Sciatic nerve (tissue), 2 donors: ENCODE data around the gene KRTAP5-1. TPM values are rescaled to one million over a fixed set of nuclear protein-coding genes. Genes with fewer than 3 reads are reported as not detected.
"Not testable (repeated sequence)": the region's sequence is repeated elsewhere in the genome, so short reads cannot be mapped to it uniquely, and the experiment has no call there.

Experiments
- ATAC-seq: fragments of 200-7000 bp; cut with Tn5 transposase; one replicate; pipeline ENCODE4 v1.9.1; 2020; ENCODE audit warnings: mild to moderate bottlenecking, moderate library complexity
- DNase-seq: peaks from one replicate; pipeline ENCODE4 v3.0.0-alpha.2; 2020; ENCODE audit warnings: low spot score
- intact Hi-C: fragments of 100-400 bp; cut with DNase I; formaldehyde crosslinking; loops from one replicate; pipeline ENCODE4 v1.14.2; 2022
- total RNA-seq: library from RNA; stranded (reverse); fragmentation: NEBNext Ultra II Directional; extraction: Animal tissue kit (Norgen Biotek cat#: 25700); gene quantifications from one replicate; pipeline ENCODE4 v1.2.1, GENCODE V29; 2021
- donor health status: DM: no; HTN: no; CAD: no.
- donor health status: DM: no; HTN: no; CAD: no.

KRTAP5-1 gene
- total RNA-seq, 1 donor from 2014 or later: not detected

DNA sequence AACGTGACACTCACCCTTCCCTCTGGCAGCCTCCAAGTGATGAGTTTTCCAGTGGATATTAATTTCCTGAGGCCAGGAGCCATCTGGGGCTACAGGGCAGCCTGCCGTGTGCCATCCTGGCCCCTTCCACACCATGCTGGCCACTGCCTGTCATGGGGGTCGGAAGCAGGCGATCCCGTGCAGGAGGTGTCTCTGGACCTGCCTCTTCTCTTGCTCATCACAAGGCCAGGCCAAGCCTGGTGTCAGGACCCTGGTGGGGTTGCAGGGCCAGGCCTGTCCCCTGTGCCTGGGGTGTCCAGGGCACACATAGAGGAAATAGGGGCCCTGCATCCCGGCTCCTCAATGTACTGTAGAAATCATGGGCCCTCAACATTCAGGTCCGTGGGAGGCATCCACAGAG lies 19.6 kb upstream of the KRTAP5-1 start:
- DNase-seq (no peak), ATAC-seq (no peak)
- intact Hi-C loops: no loop called here

DNA sequence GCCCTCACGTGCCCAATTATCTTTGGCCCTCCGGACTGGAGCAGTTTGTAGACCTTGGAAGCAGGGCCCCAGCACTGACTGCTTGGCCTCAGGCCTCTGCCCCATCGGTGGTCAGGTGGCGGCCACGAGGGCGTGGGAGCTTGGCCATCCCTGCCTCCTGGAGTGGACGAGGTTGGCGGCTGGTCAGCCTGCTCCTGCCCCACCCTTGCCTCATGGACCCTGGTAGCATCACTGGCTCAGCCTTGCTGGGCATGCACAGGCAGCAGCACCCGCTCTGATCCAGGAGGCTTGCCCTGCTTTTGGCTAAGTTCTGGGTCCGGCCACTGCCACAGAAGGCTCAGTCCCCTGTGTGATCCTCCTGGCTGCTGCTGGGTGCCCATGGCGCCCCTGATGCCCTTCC lies 19.1 kb upstream of the KRTAP5-1 start:
- intact Hi-C loops: no loop called here
- DNase-seq: no peak
- ATAC-seq: no peak

DNA sequence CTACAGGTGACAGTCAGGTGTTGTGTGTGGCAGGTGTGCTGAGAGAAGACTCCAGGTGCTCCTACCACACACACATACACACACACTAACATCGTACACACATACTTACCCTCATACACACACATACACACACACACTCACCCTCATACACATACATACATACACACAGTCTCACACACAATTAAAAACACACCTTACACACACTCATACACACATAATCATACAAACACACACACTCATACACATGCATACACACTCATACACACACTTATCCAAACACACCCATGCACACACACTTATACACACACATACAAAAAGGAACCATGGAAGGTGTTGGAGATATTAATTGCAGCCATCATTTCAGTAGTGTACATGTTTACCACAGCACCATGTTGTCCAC lies 18.5 kb upstream of the KRTAP5-1 start:
- DNase-seq (no peak), ATAC-seq (no peak)
- intact Hi-C loops: no loop called here

DNA sequence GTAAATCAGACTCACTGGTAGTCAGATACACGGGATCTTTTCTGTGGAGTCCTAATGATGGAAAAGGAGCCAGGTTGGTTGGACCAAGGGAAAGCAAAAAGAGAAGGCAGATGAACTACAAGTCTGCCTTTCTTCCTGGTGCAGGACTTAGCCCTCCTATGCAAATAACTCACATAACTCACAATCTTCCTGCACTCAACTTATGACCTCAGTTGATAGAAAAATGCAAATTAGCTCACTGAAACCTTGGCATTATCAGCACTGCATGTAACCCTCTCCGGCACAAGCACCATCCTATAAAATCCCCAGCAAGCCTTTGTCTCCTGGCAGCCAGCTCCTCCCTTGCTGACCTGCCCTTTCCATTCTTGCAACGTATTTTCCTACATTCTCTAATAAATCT lies 16.6 kb upstream of the KRTAP5-1 start:
- DNase-seq, intact Hi-C loops, ATAC-seq: not testable (repeated sequence)

DNA sequence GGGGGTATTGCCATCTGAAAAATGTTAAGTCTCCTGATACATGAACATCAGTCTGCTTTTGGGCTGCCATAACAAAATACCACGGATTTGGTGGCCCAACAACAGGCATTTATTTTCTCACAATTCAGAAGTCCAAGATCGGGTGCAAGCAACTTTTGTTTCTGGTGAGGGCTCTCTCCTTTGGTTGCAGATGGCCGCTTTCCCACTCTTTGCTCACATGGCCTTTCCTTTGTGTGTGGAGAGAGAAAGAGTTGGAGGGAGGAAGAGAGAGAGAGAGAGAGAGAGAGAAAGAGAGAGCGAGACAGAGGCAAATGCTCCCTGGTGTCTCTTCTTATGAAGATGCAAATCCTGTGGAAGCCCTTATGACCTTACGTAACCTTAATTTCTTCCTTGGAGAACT lies 15.5 kb upstream of the KRTAP5-1 start:
- no peak for ATAC-seq
- no peak for DNase-seq
- intact Hi-C loops: no loop called here

DNA sequence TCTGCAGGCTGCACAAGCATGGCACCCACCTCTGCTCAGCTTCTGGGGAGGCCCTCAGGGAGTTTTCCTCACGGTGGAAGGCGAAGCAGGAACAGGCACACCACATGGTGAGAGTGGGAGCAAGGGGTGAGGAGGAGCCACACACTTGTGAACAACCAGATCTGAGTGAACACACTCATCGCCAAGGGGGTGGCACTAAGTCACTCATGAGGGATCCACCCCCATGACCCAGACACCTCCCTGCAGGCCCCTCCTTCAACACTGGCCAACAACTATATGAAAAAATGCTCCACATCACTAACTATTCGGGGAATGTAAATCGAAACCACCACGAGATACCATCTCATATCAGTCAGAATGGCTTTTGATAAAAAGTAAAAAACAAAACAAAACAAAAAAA lies 13.7 kb upstream of the KRTAP5-1 start:
- intact Hi-C loops: no loop called here
- DNase-seq (no peak), ATAC-seq (no peak)

DNA sequence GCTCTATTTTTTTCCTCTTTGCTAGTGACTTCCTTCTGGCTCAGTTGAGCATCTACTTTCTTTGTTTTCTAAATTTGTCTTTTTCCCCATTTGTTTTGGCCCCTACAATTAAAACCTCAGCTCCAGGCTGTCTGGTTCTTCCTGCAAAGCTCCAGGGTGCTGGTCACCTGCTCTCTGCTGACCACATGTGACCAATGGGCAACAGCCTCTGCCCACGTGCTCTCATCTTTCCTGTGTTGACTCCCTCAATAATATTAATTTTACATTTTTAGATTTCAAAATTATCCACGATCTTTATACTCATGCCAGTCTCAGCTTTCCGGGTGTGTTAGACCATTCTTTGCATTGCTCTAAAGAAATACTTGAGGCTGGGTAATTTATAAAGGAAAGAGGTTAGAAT lies 13.3 kb upstream of the KRTAP5-1 start:
- intact Hi-C loops, ATAC-seq, DNase-seq: not testable (repeated sequence)

DNA sequence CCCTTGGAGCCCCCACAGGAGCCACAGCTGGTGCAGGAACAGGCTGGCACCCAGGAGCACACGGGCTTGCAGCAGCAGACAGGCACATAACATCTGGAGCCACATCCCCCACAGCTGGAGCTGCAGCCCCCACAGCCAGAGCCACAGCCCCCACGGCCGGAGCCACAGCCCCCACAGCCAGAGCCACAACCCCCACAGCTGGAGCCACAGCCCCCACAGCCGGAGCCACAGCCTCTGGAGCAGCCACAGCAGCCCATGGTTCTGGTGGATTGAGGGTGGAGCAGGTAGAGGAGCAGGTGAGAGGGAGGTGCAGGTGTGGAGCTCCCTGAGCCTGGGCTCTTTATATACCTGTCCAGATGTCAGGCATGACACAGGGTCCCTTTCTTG lies 12.9 kb upstream of the KRTAP5-1 start, which contains the start of gene KRTAP5-2:
Gene KRTAP5-2, minus strand, starts transcription at position 301 of the 387 bp plus-strand sequence. Its CDS starts 44 bp downstream, at position 257.
- DNase-seq (no peak), ATAC-seq (no peak)
- intact Hi-C loops: no loop called here

DNA sequence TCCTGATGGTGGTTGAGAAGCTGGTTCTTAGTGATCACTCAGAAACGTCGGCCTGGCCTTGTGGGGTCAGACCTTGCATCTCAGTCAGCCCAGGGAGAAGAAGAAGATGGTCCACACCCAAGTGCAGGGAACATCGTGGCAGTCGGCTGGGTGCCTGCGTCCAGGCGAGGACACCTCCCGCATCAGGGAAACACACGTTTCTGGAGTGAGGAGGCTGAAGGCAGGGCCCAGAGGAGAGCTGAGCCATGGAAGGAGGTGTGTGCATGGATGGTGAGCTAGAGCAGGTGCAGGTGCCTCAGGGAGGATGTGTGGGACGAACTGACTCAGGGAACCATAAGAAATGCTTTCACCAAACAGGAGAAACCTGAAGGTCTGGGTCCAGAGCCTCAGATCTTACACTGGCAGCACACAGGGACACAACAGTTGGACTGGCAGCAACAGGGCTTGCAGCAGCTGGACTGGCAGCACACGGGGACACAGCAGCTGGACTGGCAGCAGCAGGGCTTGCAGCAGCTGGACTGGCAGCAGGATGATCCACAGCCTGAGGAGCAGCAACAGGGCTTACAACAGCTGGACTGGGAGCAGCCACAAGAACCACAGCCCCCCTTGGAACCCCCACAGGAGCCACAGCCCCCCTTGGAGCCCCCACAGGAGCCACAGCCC lies 12.4 kb upstream of the KRTAP5-1 start:
- DNase-seq (no peak), ATAC-seq (no peak)
- intact Hi-C loops: no loop called here

DNA sequence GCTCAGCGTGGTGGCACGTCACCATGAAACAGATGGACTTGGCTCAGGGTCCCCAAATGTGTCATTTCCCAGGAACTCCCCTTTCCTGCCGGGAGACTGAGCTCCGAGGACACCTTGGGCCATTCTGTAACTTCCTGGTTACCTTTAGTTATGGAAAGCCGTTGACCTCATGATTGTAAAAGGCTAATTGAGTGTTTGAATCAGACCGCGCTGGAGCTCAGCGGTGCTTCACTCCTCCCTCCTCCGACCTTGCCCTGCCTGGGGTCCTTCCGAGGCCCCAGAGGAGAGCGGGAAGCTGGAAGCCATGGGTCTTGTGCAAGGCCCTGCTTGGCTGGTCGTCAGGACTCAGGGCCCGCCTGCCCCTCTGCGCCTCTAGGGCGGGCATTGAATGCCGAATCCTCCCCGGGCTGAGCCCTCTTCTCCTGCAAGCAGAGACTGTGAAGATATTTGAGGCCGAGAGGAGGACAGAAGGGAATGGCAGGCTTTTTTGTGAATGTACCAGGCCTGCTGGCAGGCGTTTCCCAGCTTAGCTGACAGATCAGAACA lies 11.6 kb upstream of the KRTAP5-1 start:
- DNase-seq, intact Hi-C loops, ATAC-seq: not testable (repeated sequence)

DNA sequence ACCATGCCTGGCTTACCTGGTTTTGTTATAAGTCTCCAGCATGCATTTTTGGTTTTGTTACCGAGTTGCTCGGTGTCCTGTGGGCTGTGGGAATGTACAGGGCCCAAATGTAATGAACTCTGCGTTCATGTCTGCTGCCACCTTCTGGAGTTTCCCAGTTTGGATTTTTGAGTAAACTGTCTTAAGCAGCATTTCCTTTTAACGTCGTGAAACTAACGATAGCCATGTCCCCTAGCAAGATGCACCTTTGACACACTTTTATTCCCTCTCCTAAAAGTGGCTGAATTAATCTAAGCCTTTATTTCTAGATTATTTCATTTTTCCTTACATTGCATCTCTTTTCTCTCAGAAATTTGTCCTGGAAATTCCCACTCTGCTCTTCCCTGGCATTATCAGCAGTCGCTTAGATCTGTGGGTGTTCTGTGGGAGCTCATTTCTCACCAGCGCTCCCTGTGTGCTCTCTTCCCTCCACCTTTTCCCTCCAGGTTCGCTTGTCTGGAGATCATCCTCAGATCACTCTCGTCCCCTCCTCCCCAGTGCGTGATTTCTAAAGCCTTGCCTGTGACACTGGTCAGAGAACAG lies 11.0 kb upstream of the KRTAP5-1 start:
- DNase-seq, intact Hi-C loops, ATAC-seq: not testable (repeated sequence)

DNA sequence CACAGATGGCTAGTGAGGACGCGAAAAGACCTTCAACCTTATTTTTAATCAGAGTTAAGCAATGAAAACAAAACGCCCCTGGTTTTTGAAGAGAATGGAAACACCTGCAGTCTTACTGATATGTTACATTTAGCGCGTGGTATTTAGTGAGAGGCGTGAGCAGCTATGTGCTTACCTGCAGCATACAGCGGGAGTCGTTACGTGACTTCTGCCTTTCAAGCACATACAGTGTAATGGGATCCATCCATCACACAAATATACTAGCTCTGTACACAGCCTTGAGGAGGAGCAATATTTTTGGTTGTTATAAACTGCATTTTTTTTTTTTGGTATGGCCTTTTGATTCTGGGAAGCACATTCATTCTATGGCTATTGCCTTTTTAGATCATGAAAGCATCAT lies 7.5 kb upstream of the KRTAP5-1 start:
- ATAC-seq (no peak), DNase-seq (no peak)
- intact Hi-C loops: no loop called here

DNA sequence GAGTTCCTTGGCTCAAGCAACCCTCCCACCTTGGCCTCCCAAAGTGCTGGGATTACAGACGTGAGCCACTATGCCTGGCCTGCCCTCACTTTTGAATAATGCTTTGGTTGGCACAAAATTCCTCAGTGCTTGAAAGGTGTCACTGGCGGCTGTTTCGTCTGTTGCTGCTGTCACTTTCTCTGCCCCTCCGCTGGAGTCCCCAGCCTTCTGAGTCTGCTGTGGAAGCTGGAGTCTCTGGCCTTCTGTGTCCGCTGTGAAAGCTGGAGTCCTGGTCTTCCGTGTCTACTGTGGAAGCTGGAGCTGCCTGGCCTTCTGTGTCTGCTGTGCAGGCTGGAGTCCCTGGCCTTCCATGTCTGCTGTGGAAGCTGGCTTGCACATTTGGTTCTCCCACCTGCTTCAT lies 4.9 kb upstream of the KRTAP5-1 start:
- intact Hi-C loops: loop anchor here (10.0 kb wide), 1 partner anchor 385 kb away; no protein-coding TSS in a partner anchor
- DNase-seq (no peak), ATAC-seq (no peak)

DNA sequence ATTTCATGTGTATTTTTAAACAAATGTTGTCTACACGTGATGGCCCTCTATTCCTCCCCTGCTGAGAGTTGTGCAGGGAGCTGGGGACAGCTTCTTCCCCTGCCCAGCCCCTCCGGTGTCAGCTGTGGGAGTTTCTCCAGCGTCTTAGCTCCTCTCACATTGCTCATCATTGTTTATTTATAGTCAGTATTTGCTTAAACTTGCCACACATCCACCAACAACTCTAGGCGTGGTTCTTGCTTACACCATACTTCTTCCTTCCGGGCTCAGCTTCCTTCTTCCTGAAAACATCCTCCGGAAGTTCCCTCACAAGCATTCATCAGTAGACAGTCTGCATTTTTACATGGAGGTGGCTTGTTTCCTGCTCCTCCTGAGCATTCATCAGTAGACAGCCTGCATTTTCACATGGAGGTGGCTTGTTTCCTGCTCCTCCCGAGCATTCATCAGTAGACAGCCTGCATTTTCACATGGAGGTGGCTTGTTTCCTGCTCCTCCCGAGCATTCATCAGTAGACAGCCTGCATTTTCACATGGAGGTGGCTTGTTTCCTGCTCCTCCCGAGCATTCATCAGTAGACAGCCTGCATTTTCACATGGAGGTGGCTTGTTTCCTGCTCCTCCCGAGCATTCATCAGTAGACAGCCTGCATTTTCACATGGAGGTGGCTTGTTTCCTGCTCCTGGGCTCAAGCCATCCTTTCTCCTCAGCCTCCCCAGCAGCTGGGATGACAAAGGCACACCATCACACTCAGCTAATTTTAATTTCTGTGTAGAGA lies 4.3 kb upstream of the KRTAP5-1 start:
- DNase-seq, ATAC-seq: not testable (repeated sequence)
- intact Hi-C loops: loop anchor here (10.0 kb wide), 1 partner anchor 385 kb away; no protein-coding TSS in a partner anchor

DNA sequence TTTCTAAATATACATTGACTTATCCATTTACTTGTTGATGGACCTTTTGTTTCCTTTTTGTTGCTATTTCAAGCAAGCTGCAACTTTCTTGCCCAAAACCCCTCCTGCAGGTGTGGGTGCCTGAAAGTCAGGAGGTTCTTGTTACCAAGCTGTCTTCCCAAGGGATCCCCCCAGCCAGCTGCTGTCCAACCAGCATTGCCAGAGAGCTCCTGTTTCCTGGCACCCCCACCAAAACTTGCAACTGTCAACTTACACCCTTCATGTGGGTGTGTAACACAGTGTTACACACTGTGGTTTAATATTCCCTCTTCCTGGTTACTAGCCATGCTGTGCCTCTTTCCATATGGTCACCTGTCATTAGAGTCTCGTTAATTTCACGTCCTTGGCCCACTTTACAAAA lies 1.6 kb upstream of the KRTAP5-1 start:
- intact Hi-C loops: loop anchor here (10.0 kb wide), 1 partner anchor 382 kb away; no protein-coding TSS in a partner anchor
- DNase-seq: no peak

DNA sequence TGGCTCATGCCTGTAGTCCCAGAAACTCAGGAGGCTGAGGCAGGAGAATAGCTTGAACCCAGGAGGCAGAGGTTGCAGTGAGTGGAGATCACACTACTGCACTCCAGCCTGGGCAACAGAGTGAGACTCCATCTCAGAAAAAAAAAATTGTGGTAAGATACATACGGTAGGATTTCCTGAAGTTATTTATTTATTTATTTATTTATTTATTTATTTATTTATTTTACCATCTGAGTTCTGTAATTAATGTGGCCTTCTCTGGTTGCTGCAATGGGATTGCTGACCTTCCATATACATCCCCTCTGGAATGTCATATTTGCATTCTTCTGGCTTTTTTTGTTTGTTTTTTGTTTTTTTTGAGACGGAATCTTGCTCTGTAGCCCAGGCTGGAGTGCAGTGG lies 2.2 kb downstream of the KRTAP5-1 start:
- not testable (repeated sequence) for ATAC-seq, DNase-seq
- intact Hi-C loops: loop anchor here (10.0 kb wide), 1 partner anchor 378 kb away; no protein-coding TSS in a partner anchor

More for the DNA sequence above, 1.6 kb upstream of the KRTAP5-1 start:
- ATAC-seq: no peak

DNA sequence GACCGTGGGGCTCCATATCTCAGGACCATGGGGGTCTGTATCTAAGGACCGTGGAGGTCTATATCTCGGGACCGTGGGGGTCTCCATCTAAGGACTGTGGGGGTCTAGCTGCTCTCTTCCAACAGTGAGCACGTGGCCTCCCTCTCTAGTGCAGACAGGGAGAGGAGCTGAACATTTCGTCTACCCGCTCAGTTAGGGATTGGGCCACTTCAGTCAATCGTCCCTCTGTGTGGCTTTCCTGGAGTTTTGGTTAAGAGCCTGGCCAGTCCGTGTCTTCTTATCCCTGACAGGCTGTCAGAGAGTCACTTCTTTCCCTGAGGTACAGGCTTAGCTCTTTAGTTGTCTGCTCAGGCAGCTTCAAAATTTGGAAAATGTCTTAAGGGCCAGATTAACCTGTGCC lies 3.1 kb downstream of the KRTAP5-1 start:
- ATAC-seq: no peak
- intact Hi-C loops: loop anchor here (10.0 kb wide), 1 partner anchor 377 kb away; no protein-coding TSS in a partner anchor
- DNase-seq: no peak

DNA sequence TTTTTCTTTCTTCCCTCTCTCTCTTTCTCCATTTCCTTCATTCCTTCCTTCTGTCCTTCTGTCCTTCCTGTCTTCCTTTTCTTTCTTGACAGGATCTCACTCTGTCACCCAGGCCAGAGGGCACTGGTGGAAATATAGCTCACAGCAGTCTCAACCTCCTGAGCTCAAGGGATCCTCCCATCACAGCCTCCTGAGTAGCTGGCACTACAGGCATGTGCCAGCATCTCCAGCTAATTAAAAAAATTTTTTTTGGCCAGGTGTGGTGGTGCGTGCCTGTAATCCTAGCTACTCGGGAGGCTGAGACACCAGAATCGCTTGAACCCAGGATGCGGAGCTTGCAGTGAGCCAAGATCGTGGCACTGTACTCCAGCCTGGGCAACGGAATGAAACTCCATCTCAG lies 8.3 kb downstream of the KRTAP5-1 start:
- DNase-seq: no peak
- intact Hi-C loops: no loop called here
- no peak for ATAC-seq

DNA sequence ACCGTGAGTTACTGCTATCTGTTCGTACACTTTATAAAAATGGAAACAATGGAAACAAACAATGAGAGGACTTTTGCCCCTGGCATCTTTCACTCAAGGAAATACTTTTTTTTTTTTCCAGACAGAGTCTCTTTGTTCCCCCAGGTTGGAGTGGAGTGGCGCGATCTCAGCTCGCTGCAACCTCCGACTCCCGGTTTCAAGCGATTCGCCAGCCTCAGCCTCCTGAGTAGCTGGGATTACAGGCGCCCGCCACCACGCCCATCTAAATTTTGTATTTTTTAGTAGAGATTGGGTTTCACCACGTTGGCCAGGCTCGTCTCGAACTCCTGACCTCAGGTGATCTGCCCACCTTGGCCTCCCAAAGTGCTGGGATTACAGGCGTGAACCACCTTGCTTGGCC lies 9.3 kb downstream of the KRTAP5-1 start:
- not testable (repeated sequence) for DNase-seq, ATAC-seq
- intact Hi-C loops: loop anchor here (2.0 kb wide), 1 partner anchor 29 kb away; no protein-coding TSS in a partner anchor
